HCT116 (cell line): ENCODE results near the gene SOX18. TPM values are rescaled to one million over a fixed set of nuclear protein-coding genes. Genes with fewer than 3 reads are reported as not detected.

Experiments used
- ATAC-seq: fragments of 200-7000 bp; cut with Tn5 transposase; 2 replicates; pipeline ENCODE4 v1.9.1; 2020; ENCODE audit warnings: mild to moderate bottlenecking, moderate library complexity
- BruUV-seq: library from RNA; stranded (reverse); fragments of 400-500 nt; replicated peaks from 2 replicates; lab custom pipeline; 2021; lab: Mats Ljungman, UMichigan
- CTCF ChIA-PET: fragments of 300-600 bp; sonication (Branson Sonifier 250); formaldehyde crosslinking; loops from one replicate; lab custom pipeline; 2021; ENCODE audit warnings: antibody characterized with exemption; lab: Charles Lee
- POLR2A ChIA-PET: fragments of 300-600, 350-600 bp; sonication (Branson Sonifier 250); formaldehyde crosslinking; loops from one replicate; lab custom pipeline; 2021; ENCODE audit warnings: antibody characterized with exemption; lab: Charles Lee
- RAD21 ChIA-PET, 2 experiments: fragments of 300-600 bp; sonication (Branson Sonifier 250); formaldehyde crosslinking; loops; one replicate each; lab custom pipeline; 2023; ENCODE audit warnings: low total read pairs in 2 of 2; ENCODE audit not compliant: uncharacterized antibody in 2 of 2, unreplicated experiment in 2 of 2, low non-redundant PET in 1 of 2; lab: Charles Lee
- DNase-seq: peaks from one replicate; pipeline ENCODE4 v3.0.0-alpha.2; 2010; ENCODE audit warnings: low read depth, low spot score
- H2AFZ ChIP-seq: fragments of 200-600 bp; shearing (Covaris generic), sonication (generic); 2 replicates; pipeline ENCODE4 v1.6.1; 2017; ENCODE audit warnings: low read depth, mixed run types, mixed read lengths, antibody characterized with exemption, low read length; ENCODE audit not compliant: poor library complexity, severe bottlenecking
- H3K27ac ChIP-seq: 2 replicates; pipeline ENCODE4 v1.5.1; 2012; ENCODE audit warnings: low read depth, low read length
- H3K27me3 ChIP-seq: fragments of 200-600 bp; sonication (generic); 2 replicates; pipeline ENCODE4 v1.6.1; 2016; ENCODE audit warnings: mixed run types, low read length, mixed read lengths; ENCODE audit not compliant: insufficient read depth
- H3K36me3 ChIP-seq, 2 experiments: fragments of 200-500 bp in 1 of 2; fragments of 200-600 bp in 1 of 2; sonication (Bioruptor generic) in 1 of 2; sonication (generic) in 1 of 2; 2 replicates each; pipeline versions ENCODE4 v1.5.1 to v1.6.1; 2014 to 2016; ENCODE audit warnings: low read length in 2 of 2, inconsistent platforms in 1 of 2, mixed read lengths in 1 of 2, mixed run types in 1 of 2; ENCODE audit not compliant: insufficient read depth in 2 of 2, control insufficient read depth in 1 of 2
- H3K4me1 ChIP-seq, 2 experiments: fragments of 200-600 bp in 1 of 2; sonication (generic) in 1 of 2; 2 replicates each; pipeline versions ENCODE4 v1.5.1 to v1.6.1; 2012 to 2017; ENCODE audit warnings: low read length in 2 of 2, inconsistent platforms in 1 of 2, mild to moderate bottlenecking in 1 of 2, mixed read lengths in 1 of 2, mixed run types in 1 of 2, moderate library complexity in 1 of 2; ENCODE audit not compliant: insufficient read depth in 2 of 2, control insufficient read depth in 1 of 2
- H3K4me2 ChIP-seq: fragments of 200-600 bp; sonication (generic); 2 replicates; pipeline ENCODE4 v1.6.1; 2017; ENCODE audit warnings: mixed run types, low read length, mixed read lengths
- H3K4me3 ChIP-seq, 2 experiments: fragments of 200-600 bp in 1 of 2; sonication (generic) in 1 of 2; replicated peaks in 1 of 2; 2 replicates each; pipeline ENCODE4 v1.5.1; 2011 to 2016; ENCODE audit warnings: low read length in 2 of 2, control low read depth in 1 of 2, low read depth in 1 of 2, mild to moderate bottlenecking in 1 of 2, mixed read lengths in 1 of 2, mixed run types in 1 of 2
- H3K79me2 ChIP-seq: fragments of 200-600 bp; sonication (generic); 2 replicates; pipeline ENCODE4 v1.6.1; 2017; ENCODE audit warnings: mild to moderate bottlenecking, mixed run types, low read length, moderate library complexity, mixed read lengths; ENCODE audit not compliant: insufficient read depth
- H3K9ac ChIP-seq: fragments of 200-600 bp; sonication (generic); 2 replicates; pipeline ENCODE4 v1.6.1; 2016; ENCODE audit warnings: low read length, mixed read lengths
- H3K9me2 ChIP-seq: fragments of 200-600 bp; sonication (generic), shearing (Covaris generic); 2 replicates; pipeline ENCODE4 v1.6.1; 2017; ENCODE audit warnings: mixed run types, mild to moderate bottlenecking, moderate library complexity; ENCODE audit not compliant: insufficient read depth
- H3K9me3 ChIP-seq, 2 experiments: fragments of 200-500 bp in 1 of 2; fragments of 200-600 bp in 1 of 2; sonication (Bioruptor generic) in 1 of 2; sonication (generic) in 1 of 2; 2 replicates each; pipeline ENCODE4 v1.6.1; 2014 to 2017; ENCODE audit warnings: low read length in 2 of 2, mixed read lengths in 2 of 2, inconsistent platforms in 1 of 2, low read depth in 1 of 2, mild to moderate bottlenecking in 1 of 2, mixed run types in 1 of 2, moderate library complexity in 1 of 2; ENCODE audit not compliant: control insufficient read depth in 1 of 2, insufficient read depth in 1 of 2
- H4K20me1 ChIP-seq: fragments of 200-600 bp; sonication (generic), shearing (Covaris generic); 2 replicates; pipeline ENCODE4 v1.6.1; 2017; ENCODE audit warnings: mixed run types, mild to moderate bottlenecking, moderate library complexity; ENCODE audit not compliant: insufficient read depth
- CEBPB ChIP-seq: IDR thresholded peaks from 2 replicates; pipeline ENCODE4 v1.6.1; 2012; ENCODE audit warnings: low read depth
- EGR1 ChIP-seq: IDR thresholded peaks from 2 replicates; pipeline ENCODE4 v1.6.1; 2012; ENCODE audit warnings: low read depth
- EZH2 ChIP-seq: fragments of 200-600 bp; sonication (generic); IDR thresholded peaks from 2 replicates; pipeline ENCODE4 v1.6.1; 2017; ENCODE audit warnings: antibody characterized with exemption, mixed run types
- POLR2A ChIP-seq: IDR thresholded peaks from 2 replicates; pipeline ENCODE4 v1.7.0; 2011; ENCODE audit warnings: borderline replicate concordance; ENCODE audit not compliant: insufficient read depth, insufficient read length; ENCODE audit errors: extremely low read depth
- ZBTB33 ChIP-seq: IDR thresholded peaks from 2 replicates; pipeline ENCODE4 v1.6.1; 2011; ENCODE audit warnings: mild to moderate bottlenecking, low read length, moderate library complexity; ENCODE audit not compliant: insufficient replicate concordance; ENCODE audit errors: extremely low read depth
- ZNF274 ChIP-seq: fragments of 200-500 bp; sonication (Bioruptor generic); IDR thresholded peaks from 2 replicates; pipeline ENCODE4 v1.6.1; 2014; ENCODE audit warnings: mild to moderate bottlenecking, low read depth, low read length, inconsistent platforms
- intact Hi-C: fragments of 100-400 bp; cut with micrococcal nuclease; formaldehyde crosslinking; loops from 2 replicates; pipeline ENCODE4 v1.10.0; 2022
- total RNA-seq: library from RNA; stranded (reverse); gene quantifications from one replicate; pipeline ENCODE4 v1.2.1, GENCODE V29; 2021; ENCODE audit not compliant: unreplicated experiment

Gene SOX18
- total RNA-seq, 1 experiment from 2014 or later: 3.3 TPM

- Histone ChIP-seq H3K36me3 (no peaks in the 10 kb centered on the region), H3K27me3 (no peaks in the 10 kb centered on the region), H3K9ac (no peak overlapping the region), H4K20me1 (no peaks in the 10 kb centered on the region), H3K4me3 (no peak overlapping the region), H3K27ac (no peak overlapping the region), H2AFZ (no peak overlapping the region), H3K9me2 (no peaks in the 10 kb centered on the region), H3K79me2 (no peaks in the 10 kb centered on the region), H3K4me2 (no peak overlapping the region), H3K9me3 (no peaks in the 10 kb centered on the region), H3K4me1 (peaks cover 27 to 34% of the 10 kb centered on the region in 2 experiments)
- intact Hi-C loops: no loop called here
- RAD21 ChIA-PET: no interaction called here
- TF ChIP-seq POLR2A (no peak), EGR1 (no peak), ZBTB33 (no peak), ZNF274 (no peak)
- DNase-seq (no peak), ATAC-seq (no peak)
- POLR2A ChIA-PET: no interaction called here
- CTCF ChIA-PET: no interaction called here
- no TSS peak for BruUV-seq
Measured at GRCh38 chr20:64048402-64049044, 916 bp downstream of the SOX18 start.

- RAD21 ChIA-PET: no interaction called here
- Histone ChIP-seq H3K27ac (no peak overlapping the region), H4K20me1 (no peaks in the 10 kb centered on the region)
- TF ChIP-seq ZBTB33 (no peak), CEBPB (no peak), EZH2 (no peak)
- TF ChIP-seq, all 23 proteins: peak for 0
- no peaks in the 10 kb centered on the region for H3K9me2 ChIP-seq
- ATAC-seq (no peak), DNase-seq (no peak)
- H3K9me3 ChIP-seq: no peaks in the 10 kb centered on the region
- peaks cover 27 to 34% of the 10 kb centered on the region in 2 experiments for H3K4me1 ChIP-seq
- H3K79me2 ChIP-seq: no peaks in the 10 kb centered on the region
- H3K27me3 ChIP-seq: no peaks in the 10 kb centered on the region
- ChIA-PET CTCF (interaction anchor here (1.1 kb wide), 1 partner anchor 9 kb away, joined by 3 read pairs; no protein-coding TSS in a partner anchor), POLR2A (no interaction called here)
- H3K4me3 ChIP-seq: no peak overlapping the region
- intact Hi-C loops: no loop called here
- BruUV-seq: no TSS peak
- no peak overlapping the region for H2AFZ ChIP-seq
- no peaks in the 10 kb centered on the region for H3K36me3 ChIP-seq
- H3K4me2 ChIP-seq: no peak overlapping the region
- H3K9ac ChIP-seq: no peak overlapping the region
Measured at GRCh38 chr20:64047968-64048401, 1.5 kb downstream of the SOX18 start.
